CD4-positive, alpha-beta T cell treated with Interleukin-17A for 4 hours (primary cell): ENCODE data around the gene SLC48A1.

Experiments
- DNase-seq: peaks from one replicate; pipeline ENCODE4 v3.0.0-alpha.2; 2020; ENCODE audit warnings: mixed read lengths

Gene SLC48A1

GRCh38 chr12:47773062-47773857, at the start of gene SLC48A1:
Gene SLC48A1 (plus strand): TSS chr12:47773238. CDS start chr12:47773305, 67 bp downstream.
- DNase-seq = peak; percentile 86

- DNase-seq = no peak
Observed at GRCh38 chr12:47725091-47725772, 47.8 kb upstream of the SLC48A1 start, which contains the start of gene ENDOU. Gene ENDOU (minus strand): TSS chr12:47725490. CDS start chr12:47725413, 77 bp downstream.

GRCh38 chr12:47725893-47726292, 47.1 kb upstream of the SLC48A1 start:
- no peak for DNase-seq

- DNase-seq = no peak
Observed at GRCh38 chr12:47729233-47729632, 43.8 kb upstream of the SLC48A1 start.

GRCh38 chr12:47730341-47730744, 42.7 kb upstream of the SLC48A1 start:
- DNase-seq = no peak

GRCh38 chr12:47731723-47732122, 41.3 kb upstream of the SLC48A1 start:
- no peak for DNase-seq

- no peak for DNase-seq
Observed at GRCh38 chr12:47732504-47732903, 40.5 kb upstream of the SLC48A1 start.

GRCh38 chr12:47733142-47733541, 39.9 kb upstream of the SLC48A1 start:
- DNase-seq = no peak

GRCh38 chr12:47734725-47735480, 38.1 kb upstream of the SLC48A1 start:
- DNase-seq = no peak

- DNase-seq = no peak
Observed at GRCh38 chr12:47735649-47736048, 37.4 kb upstream of the SLC48A1 start.

GRCh38 chr12:47736216-47736615, 36.8 kb upstream of the SLC48A1 start:
- no peak for DNase-seq

GRCh38 chr12:47736877-47737676, 36.0 kb upstream of the SLC48A1 start:
- DNase-seq = no peak

- no peak for DNase-seq
Observed at GRCh38 chr12:47737936-47738594, 35.0 kb upstream of the SLC48A1 start.

GRCh38 chr12:47739297-47739696, 33.7 kb upstream of the SLC48A1 start:
- DNase-seq = no peak

GRCh38 chr12:47739979-47740378, 33.1 kb upstream of the SLC48A1 start:
- no peak for DNase-seq

GRCh38 chr12:47740606-47741339, 32.3 kb upstream of the SLC48A1 start:
- no peak for DNase-seq

- peak; percentile 83 for DNase-seq
Observed at GRCh38 chr12:47741340-47741703, 31.7 kb upstream of the SLC48A1 start.

GRCh38 chr12:47742253-47742825, 30.7 kb upstream of the SLC48A1 start:
- peak; percentile 81 for DNase-seq

- DNase-seq = no peak
Observed at GRCh38 chr12:47743311-47743860, 29.7 kb upstream of the SLC48A1 start.

GRCh38 chr12:47744005-47744651, 28.9 kb upstream of the SLC48A1 start:
- peak; percentile 83 for DNase-seq
